Stimulated activated naive CD8-positive, alpha-beta T cell treated with anti-CD3 and anti-CD28 coated beads, Interleukin-15, Interleukin-2, amounts not matched to agents 100 U/mL and 50 U/mL, for 24 hours (primary cell): ENCODE data around the gene ANAPC4.

Experiments used
- ATAC-seq: fragments of 150-1000 bp; cut with Tn5 transposase; one replicate; pipeline ENCODE4 v1.10.0; 2021
- DNase-seq: peaks from one replicate; pipeline ENCODE4 v3.0.0; 2021

The ANAPC4 gene

DNA sequence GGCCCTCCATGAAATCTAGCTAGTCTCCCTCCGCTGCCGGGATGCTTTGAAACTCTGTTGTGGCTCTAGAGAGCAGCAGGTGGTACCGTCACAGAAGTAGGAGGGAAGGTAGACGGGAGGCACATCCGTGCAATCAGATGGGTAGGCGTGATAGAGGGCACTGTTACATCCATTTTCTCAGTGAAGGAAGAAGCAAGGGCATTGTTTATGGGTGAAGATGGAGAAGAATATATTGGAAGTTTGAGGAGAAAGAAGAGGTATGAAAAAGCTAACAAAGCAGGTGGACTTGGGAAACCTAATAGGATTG is 1.3 kb downstream of the ANAPC4 start:
- DNase-seq, result no peak
- ATAC-seq, result no peak

DNA sequence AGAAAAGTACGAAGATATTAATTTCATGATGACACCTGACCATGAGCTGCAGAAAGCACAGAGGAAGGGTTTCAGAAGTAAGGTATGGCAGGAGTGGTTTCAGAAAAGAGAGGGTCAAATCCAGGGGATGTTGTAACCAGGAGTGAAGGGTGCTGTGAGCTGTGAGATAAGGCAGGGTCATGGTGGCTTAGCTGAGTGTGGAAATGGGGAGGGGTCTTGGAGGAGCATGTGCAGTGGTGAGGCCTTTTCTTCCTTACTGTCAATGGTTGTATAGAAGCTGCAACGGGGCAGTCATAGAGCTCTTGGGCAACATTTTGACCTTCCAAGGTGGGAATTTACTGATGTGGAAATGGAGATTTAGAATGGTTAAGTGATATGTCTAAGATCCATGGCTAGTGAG is 2.5 kb downstream of the ANAPC4 start:
- no peak for ATAC-seq
- DNase-seq, result no peak

DNA sequence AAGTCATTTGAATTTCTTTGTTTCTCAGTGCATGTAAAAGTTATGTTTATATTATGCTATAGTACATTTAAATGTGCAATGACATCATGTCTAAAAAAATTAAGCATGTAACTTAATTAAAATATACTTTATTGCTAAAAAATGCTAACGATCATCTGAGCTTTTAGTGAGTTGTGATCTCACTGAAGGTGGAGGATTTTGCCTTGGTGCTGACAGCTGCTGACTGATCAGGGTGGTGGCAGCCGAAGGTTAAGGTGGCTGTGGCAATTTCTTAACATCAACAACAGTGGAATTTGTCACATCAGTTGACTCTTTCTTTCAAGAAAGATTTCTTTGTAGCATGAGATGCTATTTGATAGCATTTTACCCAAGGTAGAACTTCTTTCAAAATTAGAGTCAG is 6.6 kb downstream of the ANAPC4 start:
- ATAC-seq (no peak), DNase-seq (no peak)

DNA sequence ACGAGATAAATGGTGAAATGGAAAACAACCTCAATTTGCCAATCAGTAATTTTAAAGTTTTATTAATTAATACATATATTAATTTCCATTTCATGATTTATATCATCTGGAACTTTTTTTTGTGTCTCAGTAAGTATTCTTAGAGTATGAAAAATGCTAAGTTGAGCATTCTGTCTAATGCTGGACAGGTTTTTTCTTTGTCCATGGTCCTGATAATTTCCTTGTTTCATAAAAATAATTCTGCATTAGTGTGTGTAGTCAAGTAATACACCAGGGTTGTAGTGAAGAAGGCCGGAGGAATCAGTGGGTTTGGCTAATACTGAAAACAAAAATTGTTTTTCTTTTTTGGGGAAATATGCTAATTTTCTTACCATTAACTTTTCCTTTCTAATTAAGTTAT is 9.9 kb downstream of the ANAPC4 start:
- ATAC-seq (no peak), DNase-seq (no peak)

DNA sequence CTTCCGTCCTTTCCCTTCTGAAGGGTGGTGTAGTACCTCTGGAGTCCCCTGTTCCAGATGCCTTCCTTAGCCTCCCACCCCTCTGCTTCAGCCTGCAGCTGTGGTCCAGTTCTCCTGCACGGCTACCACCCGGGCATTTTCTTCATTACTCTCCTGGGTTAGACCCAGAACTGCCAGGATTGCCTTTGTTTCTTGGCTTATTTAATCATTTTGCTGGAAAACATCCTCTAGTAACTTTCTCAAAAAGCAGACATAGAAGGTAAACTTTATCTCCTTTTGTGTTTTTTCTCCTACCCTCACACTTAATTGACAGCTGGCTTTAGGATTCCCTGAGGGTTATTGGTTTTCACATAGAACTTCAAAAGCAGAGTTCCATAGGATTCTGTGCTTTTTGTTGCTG is 20.2 kb downstream of the ANAPC4 start:
- ATAC-seq, result no peak
- DNase-seq, result no peak

DNA sequence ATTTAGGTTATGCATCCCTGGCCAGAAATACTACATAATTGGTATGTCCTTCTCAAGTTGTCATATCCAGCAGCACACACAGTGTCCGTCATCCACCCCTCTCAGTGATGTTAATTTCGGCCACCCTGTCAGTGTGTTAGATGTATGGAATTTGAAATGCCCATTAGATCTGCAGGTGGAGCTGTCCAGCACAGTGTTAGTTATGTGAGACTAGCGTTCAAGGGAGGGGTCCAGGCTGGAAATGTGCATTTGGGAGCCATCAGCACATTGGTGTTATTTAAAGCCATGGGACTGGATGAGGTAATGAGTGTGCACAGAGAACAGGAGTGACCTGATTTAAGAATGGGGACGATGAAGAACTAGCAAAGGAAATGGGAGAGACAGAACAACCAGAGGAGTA is 22.4 kb downstream of the ANAPC4 start:
- no peak for ATAC-seq
- DNase-seq, result no peak

DNA sequence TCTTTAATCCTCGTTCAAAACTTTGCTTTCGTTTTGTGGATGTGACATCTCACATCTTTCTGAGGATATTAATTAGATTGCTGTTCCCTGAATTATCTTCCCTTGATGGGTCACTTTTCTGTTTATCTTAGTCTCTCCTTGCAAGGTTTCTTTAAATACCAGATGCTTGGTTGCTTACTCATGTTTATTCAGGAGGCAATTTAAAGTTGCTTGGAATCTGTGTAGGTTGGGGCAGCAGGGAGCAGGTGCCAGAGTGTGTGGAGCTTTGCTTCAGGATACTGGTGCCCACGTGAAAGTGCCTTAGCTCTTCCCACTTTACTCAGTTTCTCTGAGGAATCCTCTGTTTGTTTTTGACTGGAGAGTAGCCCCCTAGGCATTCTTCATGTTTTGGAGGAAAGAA is 24.0 kb downstream of the ANAPC4 start:
- ATAC-seq, result no peak

DNA sequence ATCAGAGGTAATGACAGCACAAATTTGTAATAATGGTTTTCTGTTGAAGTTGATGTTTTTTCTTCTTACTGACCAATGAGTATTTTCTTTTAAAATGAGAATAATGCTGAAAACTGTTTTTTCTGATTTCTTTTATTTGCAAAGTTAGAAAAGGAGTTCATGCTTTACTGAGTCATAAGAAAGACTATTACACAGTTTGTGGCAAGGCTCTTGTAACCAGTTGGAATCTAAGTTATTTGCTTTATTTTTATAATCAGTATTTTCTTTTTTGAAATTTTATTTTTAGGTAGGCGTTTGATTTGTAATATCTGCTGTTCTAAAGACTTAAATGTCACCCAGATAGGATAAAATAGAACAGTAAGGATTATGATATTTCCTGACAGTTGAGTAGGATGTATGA is 25.5 kb downstream of the ANAPC4 start:
- DNase-seq, result no peak

More for the DNA sequence above, 24.0 kb downstream of the ANAPC4 start:
- no peak for DNase-seq

DNA sequence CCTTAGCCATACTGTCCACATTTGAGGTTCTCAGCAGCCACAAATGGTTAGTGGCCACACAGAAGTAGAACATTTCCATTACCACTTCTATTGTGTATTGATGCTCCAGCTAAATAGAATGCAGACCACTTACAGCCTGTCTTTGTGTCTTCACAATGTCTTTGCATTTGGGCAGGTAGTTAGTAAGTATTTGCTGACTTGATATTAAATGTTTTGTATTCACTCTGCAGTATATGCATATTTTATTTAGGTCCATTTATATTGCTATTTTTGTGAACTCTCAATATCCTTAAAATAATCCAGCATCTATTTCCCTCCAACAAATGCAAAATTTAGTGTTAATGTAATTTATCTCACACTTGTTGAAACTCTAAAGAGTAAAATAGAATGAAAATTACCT is 26.6 kb downstream of the ANAPC4 start:
- ATAC-seq (no peak), DNase-seq (no peak)

More for the DNA sequence above, 25.5 kb downstream of the ANAPC4 start:
- ATAC-seq, result no peak

DNA sequence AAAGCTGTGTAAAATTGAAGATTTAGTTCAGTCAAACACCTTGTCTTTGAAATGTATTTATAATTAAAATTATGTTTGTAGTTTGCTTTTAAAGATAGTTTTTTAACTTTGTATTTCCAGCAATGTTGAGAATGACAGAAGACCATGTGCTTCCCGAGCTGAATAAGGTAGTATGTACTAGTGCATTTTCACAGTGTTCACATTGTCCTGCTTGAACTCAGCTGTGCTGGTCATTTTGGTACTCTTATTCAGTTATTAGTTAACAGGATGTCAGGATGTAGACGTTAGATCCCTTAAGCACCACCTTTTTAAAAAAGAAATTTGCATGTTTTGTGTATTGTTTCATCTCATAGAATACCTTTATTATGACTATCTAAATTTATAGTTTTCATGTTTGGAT is 28.4 kb downstream of the ANAPC4 start:
- no peak for ATAC-seq
- DNase-seq, result no peak

DNA sequence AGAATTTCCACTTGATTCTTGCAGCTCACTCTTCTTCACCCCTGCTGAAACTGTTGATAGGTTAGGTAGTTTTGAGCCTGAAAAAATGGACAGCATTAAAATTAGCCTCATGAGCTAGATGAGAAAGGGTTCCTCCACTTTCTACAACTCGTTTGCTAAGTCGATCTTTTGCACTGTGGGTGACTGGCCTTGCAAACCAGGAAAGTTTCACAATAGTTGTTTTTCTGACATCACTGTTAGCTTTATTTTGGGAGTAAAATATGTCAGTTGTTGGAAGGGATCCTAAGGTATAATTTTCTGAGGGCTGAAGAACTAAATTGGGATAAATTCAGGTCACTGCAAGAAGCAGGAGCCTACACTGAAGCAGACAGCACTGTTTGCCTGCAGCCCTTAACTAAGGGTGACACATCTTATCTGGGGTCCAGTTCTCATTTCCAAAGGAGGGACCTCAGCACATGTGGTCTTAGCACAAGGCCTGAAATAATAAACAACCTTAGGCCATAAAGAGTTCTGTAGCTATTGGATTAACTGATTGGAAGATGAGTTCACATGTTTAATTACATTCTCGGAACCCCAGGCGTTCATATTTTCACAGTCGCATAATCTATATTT is 29.1 kb downstream of the ANAPC4 start:
- no peak for ATAC-seq
- no peak for DNase-seq

DNA sequence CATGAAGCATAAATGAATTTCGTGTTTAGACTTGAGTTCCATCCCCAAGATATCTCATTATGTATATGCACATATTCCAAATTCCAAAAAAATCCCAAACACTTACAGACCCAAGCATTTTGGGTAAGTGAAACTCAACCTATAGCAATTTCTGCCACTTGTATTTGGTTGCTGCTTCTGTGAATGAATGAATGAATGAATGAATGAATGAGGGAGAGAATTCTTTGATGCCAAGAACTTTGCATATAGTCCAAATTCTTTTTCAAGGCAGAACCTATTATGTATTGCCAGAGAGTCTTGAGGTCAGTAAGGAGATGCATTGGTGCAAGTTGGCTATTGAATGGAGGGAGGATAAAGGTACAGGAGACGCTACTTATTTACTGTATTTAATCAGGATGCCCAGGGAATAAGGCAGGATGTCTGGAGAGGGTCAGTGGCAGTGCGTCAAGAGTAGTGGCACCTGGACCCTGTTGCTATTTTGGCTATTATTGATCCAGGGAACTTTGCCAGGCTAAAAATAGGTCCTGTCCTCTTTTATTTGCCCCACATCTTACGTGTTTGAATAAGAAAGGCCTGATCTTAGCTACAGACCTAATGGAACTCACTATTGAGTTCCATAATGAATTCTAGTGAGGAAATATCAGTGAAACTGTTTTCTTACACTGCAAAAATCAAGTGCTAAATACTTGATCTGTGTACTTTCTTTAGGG is 33.9 kb downstream of the ANAPC4 start:
- no peak for ATAC-seq
- DNase-seq, result no peak

DNA sequence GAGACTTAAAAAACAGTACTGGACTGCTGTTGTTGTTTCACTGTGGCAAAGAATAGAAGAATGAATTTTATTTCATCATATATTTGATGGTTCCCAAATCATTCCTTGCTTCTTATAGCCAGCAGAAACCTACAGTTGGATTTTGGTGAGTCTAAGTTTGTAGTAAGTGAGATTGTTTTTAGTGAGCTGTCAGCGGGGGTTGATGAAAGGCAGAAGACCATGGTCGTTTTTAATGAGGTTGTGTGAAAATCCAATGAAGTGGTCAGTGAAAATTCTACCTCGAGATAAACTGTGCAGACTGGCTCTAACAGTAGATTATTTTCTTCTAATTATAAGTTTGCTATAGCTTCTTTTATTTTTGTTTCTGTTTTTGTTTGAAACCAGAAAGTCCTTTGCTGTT is 36.2 kb downstream of the ANAPC4 start:
- no peak for ATAC-seq
- DNase-seq, result no peak

DNA sequence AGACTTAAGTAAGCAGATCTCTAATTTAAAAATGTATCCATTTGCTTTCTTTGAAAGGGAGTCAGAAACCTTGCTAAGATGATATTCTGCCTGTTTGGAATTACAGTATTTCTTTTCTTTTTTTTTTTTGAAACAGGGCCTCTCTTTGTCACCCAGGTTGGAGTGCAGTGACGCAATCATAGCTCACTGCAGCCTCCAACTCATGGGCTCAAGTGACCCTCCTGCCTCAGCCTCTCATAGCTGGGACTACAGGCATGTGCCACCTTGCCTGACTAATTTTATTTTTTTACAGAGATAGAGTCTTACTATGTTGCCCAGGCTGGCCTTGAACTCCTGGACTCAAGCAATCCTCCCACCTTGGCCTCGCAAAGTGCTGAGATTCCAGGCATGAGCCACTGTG is 40.0 kb downstream of the ANAPC4 start:
- DNase-seq (no peak), ATAC-seq (no peak)

DNA sequence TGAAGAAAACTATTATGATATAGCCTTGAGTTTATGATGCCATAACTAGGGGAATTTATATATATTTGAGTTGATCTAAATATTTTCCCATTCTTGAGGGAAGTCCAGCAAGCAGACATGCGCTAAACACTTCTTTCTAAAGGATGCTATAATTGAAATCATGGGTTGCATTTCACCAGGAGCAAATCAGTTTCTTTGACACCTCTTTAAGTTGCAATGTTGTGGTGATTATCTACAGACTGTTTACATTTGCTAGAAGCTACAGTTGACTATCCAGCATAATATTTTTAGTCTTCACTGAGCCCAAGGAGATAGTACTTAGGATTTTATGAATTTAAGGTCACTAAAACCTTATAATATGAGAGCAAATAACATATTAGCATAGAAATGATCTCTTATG is 43.9 kb downstream of the ANAPC4 start:
- ATAC-seq, result no peak
- DNase-seq, result no peak

DNA sequence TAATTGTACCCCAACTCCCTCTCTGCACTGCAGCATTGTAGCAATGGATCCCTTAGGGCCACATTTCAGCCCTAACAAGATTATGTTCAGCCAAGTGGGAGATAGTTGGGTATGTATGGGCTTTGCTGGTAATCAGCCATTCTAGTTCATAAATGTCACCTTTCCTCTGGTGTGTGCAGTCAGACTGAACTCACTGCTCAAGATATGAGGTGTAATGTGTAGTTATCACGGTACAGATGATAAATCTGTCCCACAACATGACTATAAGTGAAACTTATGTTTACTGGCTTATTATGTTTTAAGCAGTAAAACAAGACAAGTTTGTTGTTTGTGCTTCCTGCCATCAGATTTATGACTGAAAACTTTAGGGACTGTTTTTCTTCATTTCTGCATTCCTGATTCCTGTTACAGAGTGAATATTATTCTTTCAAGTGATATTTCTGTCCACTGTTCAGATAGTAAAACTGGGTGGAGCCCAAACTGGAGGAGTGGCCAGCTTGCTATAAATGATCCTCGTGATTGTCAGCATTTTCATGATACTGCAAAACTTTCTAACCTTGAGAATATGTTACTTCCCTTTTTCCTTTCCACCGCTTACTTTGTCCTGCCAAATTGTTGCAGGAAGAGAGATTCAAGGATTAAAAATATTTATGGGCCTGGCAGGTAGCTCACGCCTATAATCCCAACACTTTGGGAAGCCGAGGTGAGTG is 44.9 kb downstream of the ANAPC4 start:
- DNase-seq, result no peak
- peak; percentile 60 for ATAC-seq

DNA sequence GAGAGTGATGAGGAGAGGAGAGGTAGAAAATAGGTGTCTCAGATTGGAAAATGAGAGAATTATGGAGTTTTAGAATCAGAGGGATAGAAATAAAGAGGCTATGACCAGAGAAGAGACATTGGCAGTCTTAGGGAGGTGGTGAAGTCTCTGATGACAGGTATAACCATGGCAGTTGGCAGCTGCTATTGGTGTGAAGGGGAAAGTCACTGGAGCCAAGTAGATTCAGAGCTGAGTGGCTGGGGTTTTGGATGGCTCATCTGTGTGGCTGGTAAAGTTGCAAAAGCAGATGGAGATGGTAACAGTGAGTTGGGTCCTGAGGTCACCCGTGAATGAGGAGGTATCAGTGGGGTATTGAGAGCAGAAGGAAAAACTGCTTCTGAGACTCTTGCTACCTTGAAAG is 46.5 kb downstream of the ANAPC4 start:
- ATAC-seq, result no peak
- DNase-seq, result no peak

DNA sequence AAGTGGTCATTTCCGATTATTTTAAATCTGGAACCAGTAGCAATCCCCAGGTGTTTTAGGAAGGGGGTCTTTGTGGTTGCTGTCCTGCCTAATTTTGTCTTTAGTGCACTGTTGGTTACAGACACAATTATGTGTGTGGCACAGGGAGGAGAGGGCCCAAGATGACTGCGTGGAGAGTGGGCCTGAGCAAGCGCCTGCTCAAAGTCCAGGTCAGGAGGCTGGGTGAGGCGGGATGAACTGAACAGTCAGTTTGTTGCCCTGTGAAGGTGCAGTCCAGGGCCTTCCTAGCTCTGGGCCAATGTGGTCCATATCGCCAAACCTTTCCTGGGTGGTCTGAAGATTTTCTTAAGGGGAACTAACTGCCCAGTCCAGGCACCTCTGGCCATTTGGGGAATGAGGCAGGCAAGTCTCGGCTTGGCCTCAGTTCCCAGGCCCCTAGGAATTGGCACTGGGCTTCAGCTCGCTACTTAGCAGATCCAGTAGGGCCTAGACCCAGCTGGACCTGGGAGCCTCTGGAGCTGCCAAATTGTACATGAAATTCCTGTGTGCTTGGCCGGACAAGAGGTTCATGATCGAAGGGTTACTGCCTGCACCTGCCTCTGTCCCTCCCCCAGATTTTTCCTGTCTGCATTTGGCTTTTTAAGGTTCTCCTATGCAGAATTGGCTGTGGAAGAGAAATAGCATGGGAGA is 47.6 kb downstream of the ANAPC4 start:
- DNase-seq (no peak), ATAC-seq (no peak)

DNA sequence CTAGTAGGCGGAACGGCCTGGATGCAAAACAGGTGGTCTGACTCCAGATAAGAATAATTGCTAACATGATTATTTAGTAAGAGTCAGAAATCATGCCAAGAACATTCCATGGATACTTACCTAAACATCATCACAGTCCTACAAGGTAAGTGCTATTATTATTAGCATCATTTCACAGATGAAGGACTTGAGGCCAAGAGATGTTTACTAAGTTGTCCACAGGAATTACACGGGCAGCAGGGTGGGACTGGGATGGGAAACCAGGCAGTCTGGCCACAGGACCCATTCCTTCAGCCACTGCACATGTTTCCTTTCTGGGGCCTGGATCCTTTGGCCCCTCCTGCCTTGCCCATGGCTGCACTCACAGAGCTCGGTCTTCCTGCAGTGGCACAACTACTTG is 48.3 kb downstream of the ANAPC4 start:
- no peak for ATAC-seq
- no peak for DNase-seq

DNA sequence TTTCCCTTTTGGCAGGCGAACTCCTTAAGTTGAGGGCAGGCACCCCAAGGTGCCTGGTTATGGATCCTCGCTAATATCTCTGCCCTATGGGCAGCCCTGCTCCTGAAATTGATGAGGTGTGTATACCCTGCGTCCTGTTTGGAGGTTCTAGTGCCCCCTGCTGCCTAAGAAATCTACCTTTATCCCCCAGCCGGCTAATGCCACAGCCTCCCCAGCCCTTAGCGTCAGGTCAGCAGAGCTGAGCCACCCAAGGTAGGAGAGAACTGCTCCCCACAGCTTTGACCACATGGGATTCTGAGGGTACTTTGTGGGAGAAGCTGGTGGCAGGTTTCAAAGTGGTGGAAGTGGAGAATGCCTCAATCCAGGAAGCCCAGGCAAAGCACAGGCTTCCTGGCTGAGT is 50.8 kb downstream of the ANAPC4 start:
- ATAC-seq, result no peak

DNA sequence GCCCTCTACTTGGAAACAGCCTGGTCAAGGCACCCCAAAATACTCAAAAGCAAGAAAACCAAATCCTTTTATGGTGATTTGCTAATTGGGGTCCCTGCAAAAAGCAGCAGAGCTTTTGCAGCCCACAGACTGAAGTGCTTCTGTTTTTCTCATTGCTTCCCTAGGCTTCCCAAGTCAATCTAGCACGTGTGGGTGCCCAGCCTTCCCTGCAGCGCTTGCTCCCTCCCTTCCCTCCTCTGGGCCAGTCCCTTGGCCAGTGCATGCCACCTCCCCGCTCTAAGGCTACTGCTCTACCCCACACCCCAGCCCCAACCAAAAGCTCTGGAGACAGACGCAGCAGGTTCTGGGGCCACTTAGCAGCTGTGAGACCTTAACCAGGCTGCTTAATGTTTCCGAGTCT is 53.6 kb downstream of the ANAPC4 start:
- no peak for DNase-seq
- no peak for ATAC-seq

More for the DNA sequence above, 50.8 kb downstream of the ANAPC4 start:
- DNase-seq, result no peak

DNA sequence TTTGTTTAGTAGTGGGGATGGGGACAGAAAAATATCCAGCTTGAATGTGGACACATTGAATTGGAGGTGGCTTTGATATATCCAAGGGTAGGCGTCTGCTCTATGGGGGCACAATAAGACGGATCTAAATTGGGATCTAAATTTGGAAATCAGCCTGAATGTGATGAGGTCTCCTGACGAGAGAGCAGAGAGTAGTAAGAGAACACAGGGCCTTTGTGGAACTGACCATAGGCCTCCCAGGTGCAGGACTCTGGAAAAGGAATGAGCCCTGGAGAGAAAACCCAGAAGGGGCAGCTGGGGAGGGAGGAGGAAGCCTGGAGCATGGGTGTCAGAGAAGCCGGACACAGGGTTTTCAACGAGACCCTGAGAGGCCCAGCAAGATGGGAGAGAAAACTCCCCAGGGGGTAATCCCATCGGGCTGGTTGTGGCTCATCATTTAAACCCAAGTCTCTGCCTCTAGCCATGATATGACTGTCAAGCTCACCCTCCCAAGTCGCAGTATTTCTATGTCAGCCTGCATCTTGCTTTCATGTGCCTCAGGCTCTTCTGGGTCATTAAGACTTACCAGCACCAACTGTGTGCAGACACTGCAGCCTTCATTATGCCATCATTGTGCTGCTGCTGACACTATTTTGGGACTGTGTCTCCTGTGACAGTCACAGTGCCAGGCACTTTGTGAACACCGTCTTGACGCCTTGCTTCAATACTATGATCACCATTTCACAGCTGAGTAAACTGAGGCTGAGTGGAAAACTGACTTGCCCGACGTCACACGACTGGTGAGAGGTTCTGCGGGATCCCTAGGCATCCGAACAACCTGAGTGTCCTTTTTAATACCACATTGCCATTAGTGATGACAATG is 57.1 kb downstream of the ANAPC4 start:
- no peak for DNase-seq
- no peak for ATAC-seq
